HG03565 (cell line): ENCODE data around the gene SNX25.
"Not testable (repeated sequence)": the region's sequence is repeated elsewhere in the genome, so short reads cannot be mapped to it uniquely, and the experiment has no call there.

ENCODE experiments used
- ATAC-seq: cut with Tn5 transposase; IDR thresholded peaks from one replicate; pipeline ENCODE4 v1.9.1; 2021; ENCODE audit warnings: mild to moderate bottlenecking, moderate library complexity; ENCODE audit not compliant: unreplicated experiment

Gene SNX25

DNA sequence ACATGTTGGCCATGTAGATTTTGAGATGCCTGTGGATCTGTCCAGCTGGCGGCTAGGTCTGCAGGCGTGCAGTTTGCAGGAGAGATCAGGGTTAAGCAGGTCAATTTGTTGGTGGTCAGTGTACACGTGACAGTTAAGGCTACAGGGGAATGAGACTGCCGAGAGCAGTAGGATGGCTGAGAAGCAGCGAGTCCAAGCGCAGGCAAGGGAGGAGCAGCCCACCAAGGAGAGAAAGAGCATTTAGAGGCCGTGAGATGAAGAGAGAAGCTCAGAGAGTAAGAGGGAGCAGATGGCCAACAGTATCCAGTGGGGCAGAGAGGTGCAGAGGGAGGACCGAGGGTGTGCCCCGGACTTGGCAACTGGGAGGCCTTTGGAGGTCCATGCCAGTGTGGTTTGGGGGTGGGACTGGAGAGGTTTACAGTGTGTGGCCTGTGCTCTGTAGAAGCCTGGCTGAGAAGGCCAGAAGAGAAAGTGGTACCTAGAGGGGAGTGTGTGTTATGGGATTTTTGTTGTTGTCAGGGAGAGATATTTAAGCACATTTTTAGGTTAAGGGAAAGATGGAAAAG lies 18.4 kb downstream of the SNX25 start:
- no peak for ATAC-seq

- no peak for ATAC-seq
Observed at GRCh38 chr4:185229021-185229818, 19.8 kb downstream of the SNX25 start.

- ATAC-seq = no peak
Observed at GRCh38 chr4:185232370-185232769, 23.0 kb downstream of the SNX25 start.

DNA sequence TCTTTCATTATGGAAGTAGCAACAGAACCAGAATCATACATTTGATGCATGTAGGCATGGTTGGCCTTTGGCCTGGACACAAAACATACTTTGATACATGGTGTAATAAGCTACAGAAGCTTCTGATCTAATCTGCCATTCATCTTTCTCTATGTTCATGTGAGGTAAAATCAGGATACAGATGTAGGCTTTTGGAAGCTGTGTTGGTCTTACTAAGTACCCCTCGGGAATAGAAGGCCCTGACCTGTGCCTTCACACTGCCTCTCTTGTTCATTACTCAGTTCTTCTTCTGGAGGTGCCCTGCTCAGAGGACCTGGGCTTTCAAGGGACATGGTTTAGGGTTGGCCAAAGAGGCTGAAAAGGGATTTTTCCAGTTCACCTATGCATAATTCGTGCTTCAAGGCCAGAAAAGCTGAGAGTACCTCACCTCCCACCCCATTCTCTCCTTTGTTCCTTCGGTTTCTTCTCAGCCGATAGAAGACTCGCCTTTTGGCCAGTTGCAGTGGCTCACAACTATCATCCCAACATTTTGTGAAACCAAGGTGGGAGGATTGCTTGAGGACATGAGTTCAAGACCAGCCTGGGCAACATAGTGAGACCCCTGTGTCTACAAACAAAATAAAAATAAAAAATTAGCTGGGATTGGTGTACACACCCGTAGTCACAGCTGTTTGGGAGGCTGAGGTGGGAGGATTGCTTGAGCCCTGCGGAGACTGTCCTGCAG lies 25.9 kb downstream of the SNX25 start:
- ATAC-seq = no peak

DNA sequence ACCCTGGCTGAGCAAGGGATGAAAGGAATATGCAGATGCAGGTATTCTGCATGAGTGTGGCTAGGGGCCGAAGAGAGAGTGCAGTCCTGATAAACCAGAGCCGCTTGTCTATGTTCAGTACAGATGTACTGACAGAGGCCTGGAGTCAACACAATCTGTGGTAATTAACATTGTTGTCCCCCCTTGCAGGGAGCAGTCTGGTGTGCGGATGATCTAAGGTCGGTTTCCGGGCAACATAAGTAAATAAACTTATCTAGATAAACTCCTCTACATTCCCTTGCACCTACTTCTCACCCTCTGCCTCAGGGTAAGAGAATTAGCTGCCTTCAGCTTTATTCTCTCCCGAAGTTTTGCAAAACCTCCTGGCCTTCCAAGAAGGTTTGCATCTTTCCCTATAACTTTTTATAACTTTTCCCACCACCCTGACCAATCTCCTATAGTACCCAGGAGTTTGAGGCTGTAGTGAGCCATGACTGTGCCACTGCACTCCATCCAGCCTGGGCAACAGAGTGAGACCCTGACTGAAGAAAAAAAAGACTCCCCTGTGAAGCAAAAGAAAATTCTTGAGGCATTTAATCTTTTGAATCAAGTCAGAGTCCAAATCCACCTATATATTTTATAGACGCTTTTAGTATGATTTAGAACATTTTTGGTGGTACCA lies 26.6 kb downstream of the SNX25 start:
- no peak for ATAC-seq

DNA sequence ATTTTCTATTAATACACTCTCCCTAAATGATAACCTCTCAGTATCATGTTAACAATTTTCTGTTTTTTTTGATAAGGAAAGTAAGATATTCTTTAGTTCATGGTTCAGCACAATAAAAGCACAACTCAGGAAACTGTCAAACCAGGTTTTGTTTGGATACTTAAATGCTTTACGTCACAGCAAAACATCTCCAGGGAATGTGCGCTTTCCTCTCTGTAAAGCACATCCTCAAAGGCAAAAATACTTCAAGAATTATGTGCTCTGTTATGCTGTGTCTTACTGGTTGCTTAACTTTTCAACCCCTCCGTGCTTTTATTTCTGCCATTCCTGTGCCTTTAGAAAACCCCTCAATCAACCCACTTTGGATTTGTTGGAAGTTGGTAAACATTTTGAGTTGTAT lies 27.8 kb downstream of the SNX25 start:
- no peak for ATAC-seq

DNA sequence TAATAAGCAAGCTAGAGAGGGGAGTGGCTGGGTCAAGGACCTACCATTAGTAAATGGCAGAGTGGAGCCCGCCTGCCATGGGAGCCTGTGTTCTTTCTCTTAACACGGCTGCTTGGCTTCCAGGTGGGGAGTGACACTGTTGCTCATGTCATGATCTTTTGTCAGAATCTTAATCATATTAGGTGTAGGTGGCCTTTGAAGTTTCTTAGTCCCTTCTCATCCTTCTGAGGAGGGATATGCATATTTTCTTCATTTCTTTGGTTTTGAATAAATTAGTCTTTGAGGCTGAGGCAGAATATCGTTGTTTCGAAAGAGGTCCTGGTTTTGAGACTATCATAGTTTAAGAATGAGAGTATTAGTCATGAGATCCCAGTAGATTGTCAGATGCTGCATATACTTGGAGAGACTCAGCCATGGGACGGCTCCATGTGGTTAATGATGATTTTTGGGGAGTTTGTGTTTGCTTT lies 28.9 kb downstream of the SNX25 start:
- no peak for ATAC-seq

DNA sequence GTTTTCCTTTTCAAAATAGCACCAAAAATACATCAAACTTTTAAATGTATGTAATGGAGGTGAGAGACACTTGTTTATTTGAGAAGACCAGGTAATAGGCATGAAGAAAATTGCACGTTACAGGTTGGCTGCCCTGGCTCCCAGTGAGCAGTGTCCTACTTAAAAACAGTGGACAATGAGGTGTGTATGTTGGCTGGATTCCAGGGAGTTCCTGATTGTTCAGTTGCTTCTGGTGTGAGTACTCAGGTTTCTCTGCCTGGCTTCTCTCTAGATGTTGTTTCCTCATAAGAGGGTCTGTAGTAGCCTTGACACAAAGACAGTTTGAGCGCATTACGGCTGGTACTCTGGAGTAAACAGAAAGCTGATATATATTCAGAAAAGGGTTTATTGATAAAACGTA lies 29.4 kb downstream of the SNX25 start:
- no peak for ATAC-seq

DNA sequence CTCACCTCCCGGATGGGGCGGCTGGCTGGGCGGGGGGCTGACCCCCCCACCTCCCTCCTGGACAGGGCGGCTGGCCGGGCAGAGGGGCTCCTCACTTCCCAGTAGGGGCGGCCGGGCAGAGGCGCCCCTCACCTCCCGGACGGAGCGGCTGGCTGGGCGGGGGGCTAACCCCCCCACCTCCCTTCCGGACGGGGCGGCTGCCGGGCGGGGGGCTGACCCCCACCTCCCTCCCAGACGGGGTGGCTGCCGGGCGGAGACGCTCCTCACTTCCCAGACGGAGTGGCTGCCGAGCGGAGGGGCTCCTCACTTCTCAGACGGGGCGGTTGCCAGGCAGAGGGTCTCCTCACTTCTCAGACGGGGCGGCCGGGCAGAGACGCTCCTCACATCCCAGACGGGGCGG lies 31.1 kb downstream of the SNX25 start:
- ATAC-seq = not testable (repeated sequence)

DNA sequence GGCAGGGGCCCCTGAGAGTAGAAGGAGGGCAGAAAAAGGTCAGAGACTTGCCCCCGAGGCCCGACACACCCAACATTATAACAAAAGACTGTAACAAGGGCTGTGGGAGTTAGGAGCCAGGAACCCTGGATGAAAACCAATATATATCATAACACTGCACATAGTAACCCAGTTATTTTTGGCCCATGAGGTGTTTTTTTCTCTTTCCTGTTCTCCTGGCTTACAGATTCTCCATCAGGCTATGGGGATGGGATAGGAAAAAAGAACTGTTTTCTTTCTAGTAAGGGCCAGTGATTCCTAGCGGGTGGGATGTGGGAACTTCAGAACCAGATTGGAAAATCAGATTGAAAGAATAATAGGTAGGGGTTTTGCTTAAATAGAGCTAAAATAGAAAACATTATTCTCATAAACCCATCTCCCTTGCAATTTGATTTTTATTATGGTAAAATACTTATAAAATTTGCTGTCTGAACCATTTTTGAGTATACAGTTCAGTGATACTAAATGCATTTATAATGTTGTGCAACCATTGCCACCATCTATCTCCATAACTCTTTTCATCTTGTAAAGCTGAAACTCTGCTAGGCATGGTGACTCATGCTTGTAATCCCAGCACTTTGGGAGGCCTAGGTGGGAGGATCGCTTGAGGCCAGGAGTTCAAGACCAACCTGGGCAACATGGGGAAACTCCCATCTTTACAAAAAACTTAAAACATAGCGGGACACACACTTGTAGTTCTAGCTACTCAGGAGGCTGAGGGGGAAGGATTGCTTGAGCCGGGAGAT lies 33.5 kb downstream of the SNX25 start:
- ATAC-seq = no peak

- ATAC-seq = no peak
Observed at GRCh38 chr4:185243879-185244278, 34.5 kb downstream of the SNX25 start.

DNA sequence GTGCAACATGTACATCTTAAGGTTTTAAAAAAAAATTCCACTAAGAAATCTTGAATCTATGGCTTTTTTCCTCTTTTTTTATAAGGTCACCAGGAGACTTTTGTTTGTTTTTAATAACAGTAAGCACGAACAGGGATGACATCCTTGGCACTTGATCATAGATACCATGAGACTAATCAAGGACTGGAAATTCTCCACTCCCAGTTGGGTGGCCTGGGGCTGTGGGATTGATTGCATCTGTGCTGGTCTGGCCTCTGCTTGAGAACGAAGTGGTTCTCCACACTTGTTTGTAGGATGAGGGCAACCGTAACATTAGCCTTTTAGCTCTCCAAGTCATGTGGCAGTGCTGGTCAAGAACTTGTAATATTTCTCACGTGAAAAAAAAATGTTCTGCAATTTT lies 35.4 kb downstream of the SNX25 start:
- no peak for ATAC-seq

- ATAC-seq = no peak
Observed at GRCh38 chr4:185246453-185246852, 37.1 kb downstream of the SNX25 start.

- no peak for ATAC-seq
Observed at GRCh38 chr4:185247151-185247550, 37.8 kb downstream of the SNX25 start.

DNA sequence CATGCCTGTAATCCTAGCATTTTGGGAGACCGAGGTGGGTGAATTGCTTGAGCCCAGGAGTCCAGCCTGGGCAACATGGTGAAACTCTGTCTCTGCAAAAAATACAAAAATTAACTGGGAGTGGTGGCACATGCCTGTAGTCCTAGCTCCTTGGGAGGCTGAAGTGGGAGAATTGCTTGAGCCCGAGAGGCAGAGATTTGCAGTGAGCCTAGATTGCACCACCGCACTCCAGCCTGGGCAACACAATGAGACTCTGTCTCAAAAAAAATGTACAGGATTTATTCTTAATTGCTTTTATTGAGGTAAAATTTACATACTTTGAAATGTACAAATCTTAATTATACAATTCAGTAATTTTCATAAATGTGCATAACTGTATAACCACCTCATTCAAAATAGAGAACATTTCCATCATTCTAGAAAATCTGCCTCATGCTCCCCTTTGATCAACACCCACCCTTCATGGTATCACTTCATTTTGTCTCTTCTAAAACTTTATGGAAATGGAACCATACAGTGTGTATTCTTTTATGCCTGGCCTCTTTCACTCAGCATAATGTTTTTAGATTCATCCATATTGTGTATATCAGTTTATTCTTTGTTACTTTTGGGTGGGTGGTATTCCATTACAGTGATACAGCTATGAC lies 39.1 kb downstream of the SNX25 start:
- ATAC-seq = no peak

DNA sequence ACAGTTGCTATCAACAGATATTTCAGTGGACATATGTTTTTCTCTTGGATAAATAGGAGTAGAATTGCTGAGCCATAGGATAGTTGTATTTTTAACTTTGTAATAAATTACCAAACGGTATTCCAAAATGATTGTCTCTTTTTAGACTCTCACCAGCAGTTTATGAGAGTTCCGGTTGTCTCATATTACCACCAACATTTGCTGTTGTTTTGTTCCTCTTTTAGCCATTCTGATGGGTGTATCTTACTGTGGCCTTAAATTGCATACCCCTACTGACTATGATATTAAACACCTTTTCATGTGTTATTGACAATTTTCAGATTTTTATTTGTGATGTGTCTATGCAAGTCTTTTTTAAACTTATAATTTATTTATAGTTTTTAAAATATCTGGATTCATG lies 39.7 kb downstream of the SNX25 start:
- no peak for ATAC-seq

DNA sequence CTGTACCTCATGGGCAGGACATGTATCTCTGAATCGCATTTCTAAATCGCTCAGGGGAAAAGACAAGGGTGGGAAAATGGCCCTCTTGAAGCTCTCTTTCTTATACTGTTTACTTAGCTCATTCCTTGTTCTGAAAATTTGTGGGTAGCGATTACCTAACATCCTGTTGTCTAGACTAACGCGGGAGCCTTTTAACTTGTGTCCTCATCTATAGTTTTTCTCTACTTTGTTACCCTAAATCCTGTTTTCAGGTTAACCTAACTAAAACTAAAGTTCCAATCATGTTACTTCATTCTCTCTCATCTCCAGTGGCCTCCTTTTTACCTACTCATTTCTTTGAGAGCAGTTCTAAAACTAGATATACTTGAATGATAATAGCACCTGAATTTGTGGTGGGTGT lies 45.0 kb downstream of the SNX25 start:
- no peak for ATAC-seq

GRCh38 chr4:185255868-185256267 lies 46.5 kb downstream of the SNX25 start:
- ATAC-seq = no peak

DNA sequence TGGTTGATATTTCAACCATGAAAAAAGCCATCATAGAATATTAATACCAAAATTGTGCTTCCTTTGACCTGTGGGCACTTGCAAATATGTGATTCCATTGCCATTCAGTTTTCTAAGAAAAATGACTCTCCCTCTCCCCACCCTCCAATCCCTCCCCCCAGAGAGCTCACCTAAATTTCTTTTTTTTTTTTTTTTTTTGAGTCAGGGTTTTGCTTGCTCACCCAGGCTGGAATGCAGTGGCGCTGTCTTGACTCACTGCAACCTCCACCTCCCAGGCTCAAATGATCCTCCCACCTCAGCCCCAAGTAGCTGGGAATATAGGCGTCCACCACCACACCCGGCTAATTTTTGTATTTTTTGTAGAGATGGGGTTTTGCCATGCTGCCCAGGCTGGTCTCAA lies 47.0 kb downstream of the SNX25 start:
- no peak for ATAC-seq

DNA sequence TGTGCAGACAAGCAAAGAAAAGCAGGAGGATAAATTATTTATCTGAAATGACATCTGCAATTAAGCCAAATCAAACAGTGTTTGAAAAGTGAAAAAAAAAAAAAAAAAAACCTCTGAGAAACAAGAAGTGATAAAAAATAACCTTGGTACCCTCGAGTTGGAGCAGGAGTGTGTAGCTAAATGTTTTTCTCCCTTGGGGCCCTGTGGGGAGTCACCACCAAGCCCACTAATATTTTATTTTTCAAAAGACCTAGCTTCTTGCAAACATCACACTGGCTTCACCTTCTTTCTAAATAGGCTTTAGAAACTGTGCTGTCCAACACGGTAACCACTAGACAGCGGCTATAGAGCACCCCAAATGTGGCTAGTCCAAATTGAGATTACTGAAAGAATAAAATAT lies 47.7 kb downstream of the SNX25 start:
- ATAC-seq = no peak
